Spinal cord (tissue), 10 donors: ENCODE results near the gene C1QL2. TPM values are rescaled to one million over a fixed set of nuclear protein-coding genes. Genes with fewer than 3 reads are reported as not detected.

ENCODE experiments used
- DNase-seq, 6 donors: peaks; one replicate each; pipeline versions ENCODE4 v3.0.0 to v3.0.0-alpha.2; 2013 to 2015; ENCODE audit warnings: low spot score in 6 of 6, low read depth in 4 of 6
- H3K27ac ChIP-seq: one replicate; pipeline ENCODE4 v1.5.1; 2013; ENCODE audit warnings: low read depth, low read length, control low read depth
- H3K27me3 ChIP-seq: one replicate; pipeline ENCODE4 v1.6.1; 2013; ENCODE audit warnings: low read length; ENCODE audit not compliant: control insufficient read depth, insufficient read depth
- H3K36me3 ChIP-seq: one replicate; pipeline ENCODE4 v1.6.1; 2013; ENCODE audit warnings: low read length; ENCODE audit not compliant: control insufficient read depth, insufficient read depth
- H3K4me1 ChIP-seq: one replicate; pipeline ENCODE4 v1.6.1; 2013; ENCODE audit warnings: low read length; ENCODE audit not compliant: control insufficient read depth, insufficient read depth
- H3K4me3 ChIP-seq: one replicate; pipeline ENCODE4 v1.5.1; 2013; ENCODE audit warnings: low read depth, low read length, control low read depth
- H3K9me3 ChIP-seq: one replicate; pipeline ENCODE4 v1.6.1; 2013; ENCODE audit warnings: low read length; ENCODE audit not compliant: control insufficient read depth, insufficient read depth
- WGBS: methylation state at CpG from one replicate; pipeline ENCODE4 v1.1.5; 2013; ENCODE audit warnings: missing lambda C conversion rate; ENCODE audit not compliant: insufficient coverage; 5-methylcytosine and 5-hydroxymethylcytosine counted together
- polyA plus RNA-seq, 2 donors: library from polyadenylated mRNA; unstranded; fragments of 120-200 nt; gene quantifications; one replicate each; pipeline ENCODE4 v1.2.1, GENCODE V29; 2013; ENCODE audit not compliant: insufficient read length in 2 of 2
- total RNA-seq, 2 donors: library from RNA; depleted of rRNA in 1 of 2; stranded (reverse); fragments of 120-200 nt in 1 of 2; fragments of >200 nt in 1 of 2; gene quantifications; one replicate each; pipeline versions ENCODE4 v1.2.3 to v1.2.4, GENCODE V29; 2013 to 2014
- donor health status: healthy.

Gene C1QL2
- total and polyA plus RNA-seq, 4 donors = 0.11 to 0.74 (median 0.34) TPM

GRCh38 chr2:119147776-119148715 lies 10.5 kb downstream of the C1QL2 start:
- Histone ChIP-seq H3K4me3 (no peak overlapping the region), H3K4me1 (peaks cover 2% of the 10 kb centered on the region), H3K36me3 (no peaks in the 10 kb centered on the region), H3K27ac (no peak overlapping the region), H3K9me3 (no peaks in the 10 kb centered on the region), H3K27me3 (peaks cover 14% of the 10 kb centered on the region)
- DNase-seq = peak in 1 of 6 donors; percentile 65
- WGBS = 70% methylated on average over 6 of the region's 11 CpGs

DNA sequence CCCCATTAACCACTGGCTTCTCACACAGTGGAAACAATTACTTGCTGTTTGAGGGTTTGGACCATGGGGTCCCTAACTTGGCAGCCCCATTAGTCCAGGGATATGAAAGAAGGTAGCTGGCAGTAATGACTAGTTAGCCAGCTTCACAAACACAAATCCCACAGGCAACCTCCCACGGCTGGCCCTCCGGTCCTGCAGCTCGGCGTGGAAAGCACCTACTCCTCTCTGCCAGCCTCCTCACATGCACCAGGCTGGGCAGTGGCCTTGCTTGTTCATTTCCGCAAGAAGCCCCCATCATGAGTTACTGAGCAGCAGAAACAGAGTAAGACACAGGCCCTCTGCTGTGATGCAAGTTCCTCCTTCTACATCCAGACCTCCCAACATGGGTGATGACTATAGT lies 13.7 kb downstream of the C1QL2 start:
- H3K27ac ChIP-seq = no peak overlapping the region
- H3K4me3 ChIP-seq = no peak overlapping the region
- H3K9me3 ChIP-seq = no peaks in the 10 kb centered on the region
- H3K4me1 ChIP-seq = peaks cover 5% of the 10 kb centered on the region
- peaks cover 5% of the 10 kb centered on the region for H3K27me3 ChIP-seq
- DNase-seq = peak in 1 of 6 donors; percentile 44
- WGBS = 46% methylated on average over 4 of the region's 5 CpGs
- H3K36me3 ChIP-seq = no peaks in the 10 kb centered on the region

- Histone ChIP-seq H3K27ac (no peak overlapping the region), H3K36me3 (no peaks in the 10 kb centered on the region), H3K4me1 (peaks cover 11% of the 10 kb centered on the region), H3K27me3 (peaks cover 2% of the 10 kb centered on the region), H3K4me3 (no peak overlapping the region), H3K9me3 (no peaks in the 10 kb centered on the region)
- DNase-seq = peak in 2 of 6 donors; percentile 70 to 78
- 17% methylated on average over 7 of the region's 11 CpGs for WGBS
These were observed 15.7 kb downstream of the C1QL2 start for GRCh38 chr2:119142824-119143223.

- 81% methylated on average over 11 of the region's 11 CpGs for WGBS
- H3K27me3 ChIP-seq = peaks cover 2% of the 10 kb centered on the region
- no peak overlapping the region for H3K4me3 ChIP-seq
- H3K36me3 ChIP-seq = no peaks in the 10 kb centered on the region
- no peak overlapping the region for H3K27ac ChIP-seq
- H3K9me3 ChIP-seq = no peaks in the 10 kb centered on the region
- H3K4me1 ChIP-seq = peaks cover 10% of the 10 kb centered on the region
- no peak for DNase-seq
These were observed 21.0 kb downstream of the C1QL2 start for GRCh38 chr2:119137502-119137901.

- 87% methylated on average over 8 of the region's 8 CpGs for WGBS
- no peak for DNase-seq
- H3K27ac ChIP-seq = no peak overlapping the region
- H3K36me3 ChIP-seq = no peaks in the 10 kb centered on the region
- no peaks in the 10 kb centered on the region for H3K9me3 ChIP-seq
- H3K4me3 ChIP-seq = no peak overlapping the region
- H3K4me1 ChIP-seq = peaks cover 10% of the 10 kb centered on the region
- peaks cover 2% of the 10 kb centered on the region for H3K27me3 ChIP-seq
These were observed 21.7 kb downstream of the C1QL2 start for GRCh38 chr2:119136872-119137271.

DNA sequence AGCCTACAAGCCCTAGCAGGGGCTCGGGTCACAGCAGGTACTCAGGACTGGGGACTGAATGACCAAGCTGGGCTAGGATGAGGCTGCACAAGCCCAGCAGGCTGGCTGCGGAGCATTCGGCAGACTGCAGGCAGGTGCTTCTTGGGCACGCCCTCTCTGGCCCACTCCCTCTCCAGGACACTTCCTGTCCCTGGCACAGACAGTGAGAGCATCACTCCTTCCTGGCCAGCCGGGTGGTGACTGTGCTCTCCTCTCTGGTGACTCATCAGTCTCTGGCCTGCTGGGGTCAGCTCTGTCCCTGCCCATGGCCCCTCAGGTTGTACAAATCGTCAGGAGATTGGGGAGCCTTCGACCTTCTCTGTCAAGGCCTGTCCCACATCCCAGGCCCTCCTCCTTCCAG lies 22.5 kb downstream of the C1QL2 start:
- no peak for DNase-seq
- Histone ChIP-seq H3K36me3 (no peaks in the 10 kb centered on the region), H3K4me3 (no peak overlapping the region), H3K27ac (no peak overlapping the region), H3K9me3 (no peaks in the 10 kb centered on the region), H3K4me1 (peaks cover 10% of the 10 kb centered on the region), H3K27me3 (peaks cover 2% of the 10 kb centered on the region)
- 73% methylated on average over 7 of the region's 7 CpGs for WGBS

GRCh38 chr2:119134775-119135174 lies 23.8 kb downstream of the C1QL2 start:
- Histone ChIP-seq H3K9me3 (no peaks in the 10 kb centered on the region), H3K27ac (no peak overlapping the region), H3K36me3 (no peaks in the 10 kb centered on the region), H3K4me1 (peaks cover 10% of the 10 kb centered on the region), H3K4me3 (no peak overlapping the region), H3K27me3 (no peaks in the 10 kb centered on the region)
- DNase-seq = no peak
- WGBS = 51% methylated on average over 9 of the region's 10 CpGs

- 13% methylated on average over 13 of the region's 13 CpGs for WGBS
- DNase-seq = no peak
- Histone ChIP-seq H3K36me3 (no peaks in the 10 kb centered on the region), H3K27me3 (peaks cover 4% of the 10 kb centered on the region), H3K9me3 (no peaks in the 10 kb centered on the region), H3K27ac (no peak overlapping the region), H3K4me1 (peaks cover 5% of the 10 kb centered on the region), H3K4me3 (no peak overlapping the region)
These were observed 31.9 kb downstream of the C1QL2 start for GRCh38 chr2:119126650-119127049.

GRCh38 chr2:119123389-119123788 lies 35.2 kb downstream of the C1QL2 start:
- WGBS = 27% methylated on average over 12 of the region's 12 CpGs
- H3K9me3 ChIP-seq = no peaks in the 10 kb centered on the region
- H3K27me3 ChIP-seq = peaks cover 4% of the 10 kb centered on the region
- peaks cover 5% of the 10 kb centered on the region for H3K4me1 ChIP-seq
- DNase-seq = peak in 2 of 6 donors; percentile 17 to 50
- H3K4me3 ChIP-seq = no peak overlapping the region
- no peak overlapping the region for H3K27ac ChIP-seq
- H3K36me3 ChIP-seq = no peaks in the 10 kb centered on the region

- Histone ChIP-seq H3K27me3 (peaks cover 6% of the 10 kb centered on the region), H3K9me3 (no peaks in the 10 kb centered on the region), H3K4me1 (peaks cover 5% of the 10 kb centered on the region), H3K27ac (no peak overlapping the region), H3K36me3 (no peaks in the 10 kb centered on the region), H3K4me3 (no peak overlapping the region)
- DNase-seq = no peak
- 87% methylated on average over 5 of the region's 5 CpGs for WGBS
These were observed 35.9 kb downstream of the C1QL2 start for GRCh38 chr2:119122663-119123062.
